Activated CD8-positive, alpha-beta T cell treated with anti-CD3 and anti-CD28 coated beads, Interleukin-2, amount 10 ng/mL, durations not matched to agents 7 days and 5 days (primary cell): Measurements from ENCODE around the gene OBP2B. TPM values are rescaled to one million over a fixed set of nuclear protein-coding genes. Genes with fewer than 3 reads are reported as not detected.
A peak's percentile ranks its signal among the peaks of the same experiment; 100 is the strongest.

Experiments
- ATAC-seq: fragments of 150-1000 bp; cut with Tn5 transposase; one replicate; pipeline ENCODE4 v1.10.0; 2021; ENCODE audit warnings: moderate library complexity
- CTCF ChIA-PET: fragments of 350-600 bp; sonication (Branson Sonifier 250); formaldehyde crosslinking; loops from one replicate; lab custom pipeline; 2021; ENCODE audit warnings: antibody characterized with exemption; lab: Charles Lee
- POLR2A ChIA-PET: fragments of 350-600 bp; sonication (Branson Sonifier 250); formaldehyde crosslinking; loops from one replicate; lab custom pipeline; 2021; ENCODE audit warnings: antibody characterized with exemption; lab: Charles Lee
- DNase-seq: peaks from one replicate; pipeline ENCODE4 v3.0.0-alpha.2; 2020
- H3K27ac Mint-ChIP-seq: one replicate; pipeline ENCODE4 v1.8.0; 2021; ENCODE audit warnings: mild to moderate bottlenecking, mixed read lengths
- H3K27me3 Mint-ChIP-seq: one replicate; pipeline ENCODE4 v1.8.0; 2021; ENCODE audit warnings: low read depth, mixed read lengths
- H3K36me3 Mint-ChIP-seq: one replicate; pipeline ENCODE4 v1.8.0; 2021; ENCODE audit warnings: low read depth, mixed read lengths
- H3K4me1 Mint-ChIP-seq: one replicate; pipeline ENCODE4 v1.8.0; 2021; ENCODE audit warnings: low read depth, mixed read lengths
- H3K4me3 Mint-ChIP-seq: one replicate; pipeline ENCODE4 v1.8.0; 2021; ENCODE audit warnings: mild to moderate bottlenecking, mixed read lengths
- H3K9me3 Mint-ChIP-seq: one replicate; pipeline ENCODE4 v1.8.0; 2022; ENCODE audit warnings: mixed read lengths; ENCODE audit not compliant: insufficient read depth
- total RNA-seq, 2 experiments: library from RNA; stranded (reverse); gene quantifications; one replicate each; pipeline ENCODE4 v1.2.3, GENCODE V29; 2021

The OBP2B gene
- total RNA-seq, 2 experiments from 2014 or later, result not detected

GRCh38 chr9:133169102-133169501 is 39.9 kb downstream of the OBP2B start:
- no peak overlapping the region for H3K4me3 Mint-ChIP-seq
- no peak for DNase-seq
- ChIA-PET CTCF (no interaction called here), POLR2A (no interaction called here)
- no peaks in the 10 kb centered on the region for H3K9me3 Mint-ChIP-seq
- H3K4me1 Mint-ChIP-seq, result peaks cover under 1% of the 10 kb centered on the region
- H3K27me3 Mint-ChIP-seq, result peaks cover 8% of the 10 kb centered on the region
- no peak overlapping the region for H3K27ac Mint-ChIP-seq
- H3K36me3 Mint-ChIP-seq, result no peaks in the 10 kb centered on the region
- ATAC-seq, result no peak

DNA sequence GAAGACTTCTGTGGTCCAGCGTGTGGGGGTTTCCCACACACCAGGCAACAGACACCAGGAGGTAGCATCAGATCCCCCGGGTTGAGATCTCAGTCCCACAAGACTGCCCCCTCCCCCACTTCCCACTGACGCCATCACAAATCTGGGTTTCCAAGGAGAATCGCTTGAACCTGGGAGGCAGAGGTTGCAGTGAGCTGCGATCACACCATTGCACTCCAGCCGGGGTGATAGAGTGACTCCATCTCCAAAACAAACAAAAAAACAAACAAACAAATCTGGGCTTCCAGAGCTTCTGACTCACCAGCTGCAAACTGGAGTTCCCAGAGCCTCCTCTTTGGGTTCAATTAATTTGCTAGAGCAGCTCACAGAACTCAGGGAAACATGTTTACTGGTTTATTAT is 40.6 kb downstream of the OBP2B start:
- POLR2A ChIA-PET, result no interaction called here
- Mint-ChIP-seq H3K27me3 (peaks cover 6% of the 10 kb centered on the region), H3K9me3 (no peaks in the 10 kb centered on the region), H3K36me3 (no peaks in the 10 kb centered on the region), H3K4me1 (peaks cover 6% of the 10 kb centered on the region), H3K27ac (no peak overlapping the region), H3K4me3 (no peak overlapping the region)
- ATAC-seq (no peak), DNase-seq (no peak)
- CTCF ChIA-PET, result interaction anchor here (1.2 kb wide), 1 partner anchor 11 kb away, joined by 5 read pairs; no protein-coding TSS in a partner anchor

DNA sequence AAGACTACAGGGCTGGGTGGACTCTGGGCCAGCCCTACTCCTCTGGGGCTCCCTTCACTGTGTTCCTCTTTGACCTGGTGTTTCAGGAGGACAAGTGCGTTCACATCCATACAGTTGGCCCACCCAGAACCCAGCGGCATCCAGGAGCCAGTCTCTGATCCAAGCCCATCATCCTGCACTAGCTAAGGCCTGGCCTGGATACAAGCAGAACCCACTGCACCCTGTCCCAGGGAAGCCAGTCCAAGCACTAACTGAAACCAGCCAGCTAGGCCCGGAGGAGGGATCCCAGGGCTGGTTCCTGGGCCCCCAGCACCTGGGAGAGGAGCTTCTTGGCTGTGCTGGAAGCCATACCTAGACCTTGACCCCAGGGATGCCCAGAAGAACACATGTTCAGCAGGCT is 41.3 kb downstream of the OBP2B start:
- Mint-ChIP-seq H3K9me3 (no peaks in the 10 kb centered on the region), H3K4me3 (no peak overlapping the region), H3K27me3 (peaks cover 6% of the 10 kb centered on the region), H3K4me1 (peaks cover 6% of the 10 kb centered on the region), H3K36me3 (no peaks in the 10 kb centered on the region), H3K27ac (no peak overlapping the region)
- ATAC-seq (no peak), DNase-seq (no peak)
- ChIA-PET CTCF (interaction anchor here (1.2 to 2.0 kb wide), 2 partner anchors 12 to 18 kb away, joined by 5 to 10 read pairs; no protein-coding TSS in a partner anchor), POLR2A (no interaction called here)

DNA sequence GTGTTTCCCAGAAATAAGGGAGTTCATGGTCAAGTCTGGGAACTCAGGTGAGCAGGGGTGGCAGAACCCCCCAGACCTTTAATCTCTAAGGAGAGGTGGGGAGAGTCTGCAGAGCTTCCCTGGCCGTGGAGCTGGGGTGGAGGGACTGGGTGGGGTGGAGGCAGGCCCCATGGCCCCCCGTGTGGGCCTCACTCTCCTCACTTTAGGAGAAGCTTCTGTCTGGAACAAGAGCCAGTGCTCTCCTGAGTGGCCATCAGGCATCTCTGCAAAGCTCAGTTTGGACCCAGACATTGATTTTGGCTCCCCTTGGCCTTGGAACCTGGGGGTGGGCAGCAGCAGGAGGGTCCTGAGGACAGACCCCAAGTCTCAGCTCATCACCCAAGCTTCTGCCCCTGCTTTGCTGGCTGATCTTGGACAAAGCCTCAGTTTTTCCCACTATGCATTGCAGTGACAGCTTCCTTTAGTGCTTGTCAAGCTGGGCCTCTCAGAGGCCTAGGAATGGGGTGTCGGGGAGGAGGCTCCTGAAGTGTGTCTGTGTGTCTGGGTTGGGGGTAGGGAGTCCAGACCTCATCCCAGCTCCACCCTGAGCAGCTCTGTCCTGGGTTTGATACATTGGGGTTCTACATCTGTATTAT is 41.8 kb downstream of the OBP2B start:
- no peaks in the 10 kb centered on the region for H3K9me3 Mint-ChIP-seq
- peaks cover 6% of the 10 kb centered on the region for H3K27me3 Mint-ChIP-seq
- no peak overlapping the region for H3K27ac Mint-ChIP-seq

DNA sequence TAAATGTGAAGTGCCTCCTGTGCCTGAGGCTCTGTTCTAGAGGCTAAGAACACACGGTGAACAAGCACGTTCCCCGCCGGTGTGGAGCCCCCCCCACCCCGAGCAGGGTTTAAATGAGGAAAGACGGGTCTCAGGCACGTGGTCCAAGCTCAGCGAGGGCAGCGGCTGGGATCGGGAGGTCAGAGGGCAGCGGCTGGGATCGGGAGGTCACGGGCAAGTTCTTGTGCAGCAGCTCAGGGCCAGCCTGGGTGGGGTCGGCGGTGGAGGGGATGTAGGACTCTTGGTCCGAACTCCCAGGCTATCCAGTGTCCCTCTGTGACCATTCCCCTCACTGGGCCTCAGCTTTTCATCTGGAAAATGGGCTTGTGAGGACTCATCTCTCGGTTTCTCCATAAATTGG is 42.7 kb downstream of the OBP2B start:
- ATAC-seq (no peak), DNase-seq (no peak)
- ChIA-PET CTCF (interaction anchor here (1.9 to 2.0 kb wide), 2 partner anchors 19 to 22 kb away, joined by 5 to 10 read pairs; no protein-coding TSS in a partner anchor), POLR2A (no interaction called here)
- no peaks in the 10 kb centered on the region for H3K9me3 Mint-ChIP-seq
- H3K4me3 Mint-ChIP-seq, result no peak overlapping the region
- H3K27ac Mint-ChIP-seq, result no peak overlapping the region
- peaks cover 6% of the 10 kb centered on the region for H3K4me1 Mint-ChIP-seq
- no peaks in the 10 kb centered on the region for H3K36me3 Mint-ChIP-seq
- H3K27me3 Mint-ChIP-seq, result peaks cover 8% of the 10 kb centered on the region

More for the DNA sequence above, 41.8 kb downstream of the OBP2B start:
- Mint-ChIP-seq H3K4me1 (peaks cover 6% of the 10 kb centered on the region), H3K4me3 (no peak overlapping the region), H3K36me3 (no peaks in the 10 kb centered on the region)
- ChIA-PET POLR2A (no interaction called here), CTCF (interaction anchor here (1.2 to 2.0 kb wide), 3 partner anchors 13 to 23 kb away, joined by 5 to 10 read pairs (median 5); no protein-coding TSS in a partner anchor)
- no peak for DNase-seq
- ATAC-seq, result no peak

DNA sequence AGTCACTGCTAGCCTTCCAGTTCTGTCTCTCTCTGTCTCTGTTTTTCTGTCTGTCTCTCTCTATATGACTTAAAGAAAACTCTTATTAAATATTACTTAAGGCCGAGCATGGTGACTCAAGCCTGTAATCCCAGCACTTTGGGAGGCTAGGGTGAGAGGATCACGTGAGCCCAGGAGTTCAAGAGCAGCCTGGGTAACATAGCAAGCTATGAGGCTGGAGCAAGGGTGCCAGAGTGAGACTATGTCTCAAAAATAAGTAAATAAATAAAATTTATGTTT is 43.7 kb downstream of the OBP2B start:
- POLR2A ChIA-PET, result no interaction called here
- H3K36me3 Mint-ChIP-seq, result no peaks in the 10 kb centered on the region
- H3K4me3 Mint-ChIP-seq, result no peak overlapping the region
- CTCF ChIA-PET, result interaction anchor here (1.9 kb wide), 1 partner anchor 21 kb away, joined by 5 read pairs; no protein-coding TSS in a partner anchor
- H3K4me1 Mint-ChIP-seq, result peaks cover 10% of the 10 kb centered on the region
- peaks cover 8% of the 10 kb centered on the region for H3K27me3 Mint-ChIP-seq
- no peak overlapping the region for H3K27ac Mint-ChIP-seq
- DNase-seq, result no peak
- no peaks in the 10 kb centered on the region for H3K9me3 Mint-ChIP-seq
- no peak for ATAC-seq

- DNase-seq (no peak), ATAC-seq (no peak)
- Mint-ChIP-seq H3K9me3 (no peaks in the 10 kb centered on the region), H3K27me3 (peaks cover 8% of the 10 kb centered on the region), H3K4me3 (peak overlapping the region; percentile 43), H3K36me3 (no peaks in the 10 kb centered on the region), H3K27ac (no peak overlapping the region), H3K4me1 (peaks cover 10% of the 10 kb centered on the region)
- ChIA-PET POLR2A (no interaction called here), CTCF (interaction anchor here (1.0 kb wide), 1 partner anchor 20 kb away, joined by 5 read pairs; no protein-coding TSS in a partner anchor)
These were observed 44.9 kb downstream of the OBP2B start for GRCh38 chr9:133164191-133164590.

DNA sequence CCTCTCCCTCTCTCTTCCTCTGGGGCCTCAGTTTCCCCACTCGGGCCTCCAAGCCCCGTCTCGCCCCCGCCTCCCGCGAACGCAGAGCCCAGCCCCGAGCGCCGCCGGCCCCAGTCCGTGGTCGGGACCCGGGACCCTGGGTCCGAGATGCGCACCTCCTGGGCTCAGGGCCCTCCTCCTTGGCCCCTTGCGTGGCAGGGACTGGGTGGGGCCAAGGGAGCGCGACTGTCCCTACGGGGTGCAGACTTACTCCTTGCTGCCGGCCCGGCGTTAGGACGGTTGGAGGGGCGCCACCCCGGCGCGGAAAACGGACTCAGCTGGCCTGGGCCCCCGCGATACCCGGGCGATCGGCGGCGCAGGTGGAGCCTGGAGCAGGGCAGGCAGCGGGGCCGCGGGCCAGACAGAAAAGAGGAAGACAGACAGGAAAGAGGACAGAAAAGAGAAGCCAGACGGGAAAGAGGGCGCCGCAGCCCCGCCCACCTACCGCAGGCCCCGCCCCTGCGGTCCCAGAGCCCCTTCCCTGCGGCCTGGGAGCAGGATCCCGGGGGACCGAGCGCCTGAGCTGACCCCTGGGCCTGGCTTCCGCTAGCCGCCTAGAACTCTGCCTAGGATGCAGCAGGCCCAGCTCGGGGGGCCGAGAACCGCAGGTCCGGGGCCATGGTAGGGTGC is 45.4 kb downstream of the OBP2B start, which contains the start of gene GBGT1:
Gene GBGT1, minus strand, starts transcription at position 411 of the 669 bp plus-strand sequence. CDS start 1,502 bp downstream, outside the sequence.
- CTCF ChIA-PET, result interaction anchor here (1.0 kb wide), 1 partner anchor 19 kb away, joined by 5 read pairs; no protein-coding TSS in a partner anchor
- H3K4me1 Mint-ChIP-seq, result peaks cover 10% of the 10 kb centered on the region
- no peaks in the 10 kb centered on the region for H3K9me3 Mint-ChIP-seq
- DNase-seq, result peak; percentile 33
- peaks cover 8% of the 10 kb centered on the region for H3K27me3 Mint-ChIP-seq
- POLR2A ChIA-PET, result no interaction called here
- H3K36me3 Mint-ChIP-seq, result no peaks in the 10 kb centered on the region
- no peak within 1 kb of the TSS for H3K27ac Mint-ChIP-seq
- ATAC-seq, result peak; percentile 71
- H3K4me3 Mint-ChIP-seq, result peak within 1 kb of the TSS; percentile 73

- H3K4me3 Mint-ChIP-seq, result peak overlapping the region; percentile 53
- no peaks in the 10 kb centered on the region for H3K9me3 Mint-ChIP-seq
- no peaks in the 10 kb centered on the region for H3K36me3 Mint-ChIP-seq
- peaks cover 10% of the 10 kb centered on the region for H3K4me1 Mint-ChIP-seq
- H3K27ac Mint-ChIP-seq, result no peak overlapping the region
- ChIA-PET CTCF (no interaction called here), POLR2A (no interaction called here)
- peaks cover 8% of the 10 kb centered on the region for H3K27me3 Mint-ChIP-seq
- DNase-seq (no peak), ATAC-seq (no peak)
These were observed 46.1 kb downstream of the OBP2B start for GRCh38 chr9:133162861-133163503.

- H3K9me3 Mint-ChIP-seq, result no peaks in the 10 kb centered on the region
- peaks cover 10% of the 10 kb centered on the region for H3K4me1 Mint-ChIP-seq
- no peak overlapping the region for H3K27ac Mint-ChIP-seq
- CTCF ChIA-PET, result interaction anchor here (1.2 kb wide), 1 partner anchor 39 kb away, joined by 3 read pairs; no protein-coding TSS in a partner anchor
- peaks cover 8% of the 10 kb centered on the region for H3K27me3 Mint-ChIP-seq
- POLR2A ChIA-PET, result no interaction called here
- H3K36me3 Mint-ChIP-seq, result no peaks in the 10 kb centered on the region
- DNase-seq (no peak), ATAC-seq (no peak)
- no peak overlapping the region for H3K4me3 Mint-ChIP-seq
These were observed 47.5 kb downstream of the OBP2B start for GRCh38 chr9:133161547-133161950.

GRCh38 chr9:133160742-133161546 is 48.1 kb downstream of the OBP2B start:
- Mint-ChIP-seq H3K36me3 (no peaks in the 10 kb centered on the region), H3K27ac (no peak overlapping the region), H3K9me3 (no peaks in the 10 kb centered on the region), H3K4me3 (no peak overlapping the region), H3K27me3 (peaks cover 6% of the 10 kb centered on the region), H3K4me1 (peaks cover 10% of the 10 kb centered on the region)
- ChIA-PET CTCF (interaction anchor here (0.8 to 1.2 kb wide), 4 partner anchors 9 to 183 kb away, joined by 3 to 6 read pairs (median 3); partner anchors contain the start of gene GFI1B), POLR2A (interaction anchor here (0.6 kb wide), 1 partner anchor 336 kb away, joined by 6 read pairs; no protein-coding TSS in a partner anchor)
- ATAC-seq (peak; percentile 76), DNase-seq (peak; percentile 67)
